NCI-H2107 (cell line): ENCODE measurements around the gene SRSF12.
"Not testable (repeated sequence)": the region's sequence is repeated elsewhere in the genome, so short reads cannot be mapped to it uniquely, and the experiment has no call there.

Source experiments
- DNase-seq: peaks from one replicate; lab custom pipeline; 2025; lab: John Stamatoyannopoulos, UW

SRSF12 gene

DNA sequence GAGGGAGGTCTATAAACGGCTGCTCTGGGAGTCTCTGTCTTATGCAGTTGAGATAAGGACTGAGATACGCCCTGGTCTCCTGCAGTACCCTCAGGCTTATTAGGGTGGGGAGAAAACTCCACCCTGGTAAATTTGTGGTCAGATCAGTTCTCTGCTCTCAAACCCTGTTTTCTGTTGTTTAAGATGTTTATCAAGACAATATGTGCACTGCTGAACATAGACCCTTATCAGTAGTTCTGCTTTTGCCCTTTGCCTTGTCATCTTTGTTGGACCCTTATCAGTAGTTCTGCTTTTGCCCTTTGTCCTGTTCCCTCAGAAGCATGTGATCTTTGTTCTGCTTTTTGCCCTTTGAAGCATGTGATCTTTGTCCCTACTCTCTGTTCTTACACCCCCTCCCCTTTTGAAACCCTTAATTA lies 10.4 kb upstream of the SRSF12 start:
- not testable (repeated sequence) for DNase-seq

- no peak for DNase-seq
Measured at GRCh38 chr6:89122625-89123024, 4.8 kb upstream of the SRSF12 start.

DNA sequence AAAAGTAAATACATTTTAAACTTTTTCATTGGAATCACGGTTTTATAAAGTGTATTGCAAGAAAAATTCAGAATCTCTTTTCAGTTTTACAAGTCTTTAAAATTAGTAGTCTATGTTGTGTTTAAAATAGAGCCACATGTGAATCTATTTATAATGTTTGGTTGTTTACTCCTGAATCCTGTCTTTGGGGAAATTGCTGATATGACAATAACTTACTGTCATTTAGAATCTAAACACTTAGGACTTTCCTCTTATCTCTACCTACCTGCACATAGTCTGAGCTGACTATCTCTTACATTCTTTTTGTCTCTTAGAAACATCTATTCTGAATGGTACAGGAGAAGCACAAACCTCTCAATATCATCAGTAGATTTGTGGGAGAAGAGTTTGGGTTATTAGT lies 4.1 kb upstream of the SRSF12 start:
- no peak for DNase-seq

- no peak for DNase-seq
Measured at GRCh38 chr6:89120371-89120770, 2.5 kb upstream of the SRSF12 start.

DNA sequence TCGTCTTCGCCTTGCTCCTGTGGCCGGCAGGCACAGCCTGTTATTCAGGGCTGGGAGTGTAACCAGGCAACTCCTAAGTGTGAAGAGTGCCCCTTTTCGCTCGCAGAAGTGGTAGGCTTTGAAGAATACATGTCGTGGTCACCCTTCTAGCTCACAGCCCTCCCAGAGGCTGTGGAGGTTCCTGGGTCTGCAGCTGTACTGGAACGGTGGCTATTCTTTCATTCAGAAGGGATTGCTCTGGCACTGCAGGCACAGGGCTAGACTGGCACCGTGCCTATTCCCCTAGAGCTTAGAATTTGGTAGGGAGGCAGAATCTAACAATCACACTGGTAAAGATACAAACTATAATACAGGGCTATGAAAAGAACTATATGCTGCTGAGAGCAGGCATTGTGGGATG lies 1.1 kb upstream of the SRSF12 start:
- no peak for DNase-seq

DNA sequence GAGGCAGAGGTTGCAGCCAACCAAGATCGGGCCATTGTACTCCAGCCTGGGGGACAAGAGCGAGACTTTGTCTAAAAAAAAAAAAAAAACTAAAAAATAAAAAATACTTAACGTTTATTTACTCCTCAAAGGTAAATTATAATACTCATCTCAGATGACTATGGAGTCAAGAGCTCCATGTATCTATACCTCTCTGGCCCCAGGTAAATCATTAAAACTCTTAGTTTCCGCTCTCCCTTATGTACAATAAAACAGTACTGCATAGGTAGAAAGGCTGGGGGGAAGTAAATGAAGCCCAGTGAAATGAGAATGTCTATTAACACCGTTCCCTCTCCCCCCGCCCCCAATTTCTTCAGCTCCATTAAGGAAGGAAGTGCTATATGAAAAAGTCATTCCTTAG lies 1.2 kb downstream of the SRSF12 start:
- DNase-seq: no peak

- DNase-seq: no peak
Measured at GRCh38 chr6:89111933-89112332, 5.9 kb downstream of the SRSF12 start.

DNA sequence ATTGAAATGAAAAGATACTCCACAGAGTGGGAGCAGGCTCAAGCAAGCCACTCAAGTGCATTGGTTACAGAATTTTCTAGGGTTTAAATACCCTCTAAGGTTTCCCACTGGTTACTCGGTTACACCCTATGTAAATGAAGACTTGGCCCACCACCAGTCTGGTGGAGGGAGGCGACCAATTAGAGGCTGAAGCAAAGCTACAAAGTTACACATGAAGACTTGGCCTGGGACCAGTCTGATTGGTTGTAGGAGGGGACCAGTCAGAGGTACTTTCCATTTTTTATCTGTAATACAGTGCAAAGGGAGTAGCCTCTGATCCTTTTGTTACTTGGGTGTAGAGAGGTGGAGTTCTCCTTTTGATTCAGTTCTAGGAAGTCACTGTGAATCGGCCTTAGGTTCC lies 7.6 kb downstream of the SRSF12 start:
- DNase-seq: no peak

DNA sequence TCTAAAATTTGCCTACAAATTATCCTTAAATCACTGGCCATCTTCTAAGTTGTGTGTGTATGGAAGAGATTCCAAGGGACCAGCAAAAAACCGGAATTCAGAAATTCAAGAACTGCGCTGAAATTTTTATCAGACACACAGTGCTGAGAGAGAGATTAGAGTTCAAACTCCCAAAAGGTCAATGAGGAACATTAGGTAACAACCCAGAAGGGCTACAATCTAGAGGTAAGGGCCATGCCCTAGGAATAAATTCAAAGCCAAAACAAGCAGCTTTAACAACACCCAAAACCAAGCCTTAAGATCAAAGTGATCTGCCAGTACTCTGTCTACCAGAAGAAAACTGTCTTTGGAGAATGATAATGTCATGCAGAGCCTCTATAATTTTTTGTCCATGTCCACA lies 17.8 kb downstream of the SRSF12 start:
- DNase-seq: no peak

- DNase-seq: no peak
Measured at GRCh38 chr6:89098461-89098860, 19.4 kb downstream of the SRSF12 start.

DNA sequence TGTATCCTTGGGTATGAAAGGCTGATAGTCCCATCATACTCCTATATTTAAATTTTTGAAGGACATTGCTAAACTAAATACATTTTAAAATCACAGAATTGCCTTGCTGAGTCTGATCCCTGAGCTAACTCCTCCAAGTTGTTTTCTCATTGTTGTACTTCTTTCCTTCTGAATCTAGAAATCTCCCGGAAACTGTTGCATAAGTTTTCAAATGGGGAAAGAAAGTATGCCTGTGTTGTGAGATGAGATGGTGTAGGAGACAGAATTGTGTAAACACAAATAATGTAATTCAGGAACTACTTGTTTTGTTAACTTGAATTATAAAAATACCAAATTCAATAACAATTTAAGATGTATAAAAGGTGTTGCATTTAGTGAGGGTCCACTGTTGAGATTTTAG lies 30.0 kb downstream of the SRSF12 start:
- DNase-seq: no peak

DNA sequence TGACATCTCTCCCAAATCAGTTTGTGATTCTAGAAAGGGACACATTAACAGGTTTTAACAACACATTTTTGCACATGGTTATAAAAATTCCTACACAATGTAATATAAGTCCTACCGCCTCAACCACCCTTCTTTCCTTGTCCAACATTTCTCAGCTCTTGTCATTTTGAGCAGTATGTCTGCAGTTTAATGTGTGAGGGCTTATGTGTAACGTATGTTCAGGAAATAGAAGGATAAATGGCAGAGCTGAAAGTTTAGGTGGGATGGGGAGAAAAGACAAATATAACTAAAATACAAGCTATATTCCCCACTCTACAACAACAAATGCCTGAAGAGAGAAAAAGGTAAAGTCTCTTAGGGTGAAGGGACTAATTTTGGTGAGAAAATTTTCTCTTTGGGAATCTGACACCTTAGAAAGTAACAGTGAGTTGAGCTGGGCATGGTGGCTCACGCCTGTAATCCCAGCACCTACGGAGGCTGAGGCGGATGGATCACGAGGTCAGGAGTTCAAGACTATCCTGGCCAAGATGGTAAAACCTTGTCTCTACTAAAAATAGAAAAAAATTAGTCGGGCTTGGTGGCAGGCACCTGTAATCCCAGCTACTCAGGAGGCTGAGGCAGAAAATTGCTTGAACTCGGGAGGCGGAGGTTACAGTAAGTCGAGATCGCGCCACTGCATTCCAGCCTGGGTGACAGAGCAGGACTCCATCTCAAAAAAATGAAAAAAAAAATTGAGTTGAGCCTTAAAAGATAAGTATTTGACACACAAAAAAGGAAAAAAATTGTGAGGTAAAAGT lies 32.3 kb downstream of the SRSF12 start:
- DNase-seq: no peak

- no peak for DNase-seq
Measured at GRCh38 chr6:89084954-89085353, 32.9 kb downstream of the SRSF12 start.

- DNase-seq: no peak
Measured at GRCh38 chr6:89084542-89084941, 33.3 kb downstream of the SRSF12 start.

DNA sequence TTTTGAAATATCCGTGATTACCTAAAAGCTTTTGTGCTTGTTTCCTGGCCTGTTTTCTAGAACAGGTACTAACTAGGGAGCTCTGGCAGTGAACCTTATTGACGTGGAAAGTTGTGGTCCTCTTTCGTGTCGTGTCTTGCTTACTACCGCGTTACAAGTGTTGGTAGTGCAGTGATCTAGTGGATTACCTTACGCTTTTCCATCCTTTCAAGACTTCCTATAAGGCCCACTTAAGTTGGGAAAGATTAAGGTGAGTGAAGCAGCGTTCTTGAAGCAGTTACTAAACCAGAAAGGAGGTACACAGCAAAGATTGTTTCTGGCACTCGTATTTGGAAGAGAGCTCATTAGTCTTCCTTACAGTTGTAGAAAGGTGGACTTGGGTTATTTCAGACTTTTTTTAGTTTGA lies 35.4 kb downstream of the SRSF12 start:
- no peak for DNase-seq

- peak; percentile 92 for DNase-seq
Measured at GRCh38 chr6:89081423-89082322, 36.2 kb downstream of the SRSF12 start.

DNA sequence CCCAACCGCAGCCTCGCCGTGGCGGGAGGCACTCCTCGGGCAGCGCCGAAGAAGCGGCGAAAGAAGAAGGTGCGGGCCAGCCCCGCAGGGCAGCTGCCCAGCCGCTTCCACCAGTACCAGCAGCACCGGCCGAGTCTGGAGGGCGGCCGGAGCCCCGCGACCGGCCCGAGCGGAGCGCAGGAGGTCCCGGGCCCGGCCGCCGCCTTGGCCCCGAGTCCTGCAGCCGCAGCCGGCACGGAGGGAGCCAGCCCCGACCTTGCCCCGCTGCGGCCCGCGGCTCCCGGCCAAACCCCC lies 36.8 kb downstream of the SRSF12 start:
- DNase-seq: no peak

GRCh38 chr6:89080281-89081128 lies 37.4 kb downstream of the SRSF12 start, which contains the start of gene PNRC1:
PNRC1 (plus strand) TSS chr6:89080751; CDS start chr6:89080895, 144 bp downstream.
- DNase-seq: peak; percentile 97

- no peak for DNase-seq
Measured at GRCh38 chr6:89079511-89080234, 38.2 kb downstream of the SRSF12 start.

- no peak for DNase-seq
Measured at GRCh38 chr6:89073840-89074239, 44.0 kb downstream of the SRSF12 start.

DNA sequence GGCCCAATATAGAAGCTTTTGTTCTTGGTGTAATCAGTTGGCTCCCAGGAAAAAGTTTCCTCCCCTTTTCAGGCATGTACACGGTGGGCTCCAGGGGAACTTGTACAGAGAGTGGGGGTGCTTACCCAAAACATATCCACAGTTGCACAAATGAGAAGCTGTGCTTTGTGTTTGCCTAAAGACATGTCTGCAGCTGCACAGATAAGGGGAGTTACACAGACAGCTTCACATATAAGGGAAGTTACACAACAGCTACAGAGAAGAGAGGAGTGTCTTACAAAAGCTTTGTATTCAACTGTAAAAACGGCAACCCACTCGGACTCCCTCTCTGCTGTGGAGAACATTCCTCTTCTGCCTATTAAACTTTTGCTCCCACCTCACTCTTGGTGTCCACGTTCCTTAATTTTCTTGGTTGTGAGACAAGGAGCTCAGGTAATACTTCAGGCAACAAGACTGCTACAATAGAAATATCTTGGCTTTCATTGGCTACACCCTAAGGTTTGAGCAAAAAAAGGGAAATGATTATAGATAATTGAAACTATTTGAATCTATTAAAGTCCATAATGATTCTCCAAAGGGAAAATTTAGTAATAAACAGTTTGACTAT lies 44.8 kb downstream of the SRSF12 start:
- no peak for DNase-seq
